ENCODE measurements around the gene PNPLA7. TPM values are rescaled to one million over a fixed set of nuclear protein-coding genes. Genes with fewer than 3 reads are reported as not detected.
A peak's percentile ranks its signal among the peaks of the same experiment; 100 is the strongest.

PNPLA7 gene
- total and polyA plus RNA-seq, 9 donors: 2.2 to 29.3 (median 13.0) TPM

DNA sequence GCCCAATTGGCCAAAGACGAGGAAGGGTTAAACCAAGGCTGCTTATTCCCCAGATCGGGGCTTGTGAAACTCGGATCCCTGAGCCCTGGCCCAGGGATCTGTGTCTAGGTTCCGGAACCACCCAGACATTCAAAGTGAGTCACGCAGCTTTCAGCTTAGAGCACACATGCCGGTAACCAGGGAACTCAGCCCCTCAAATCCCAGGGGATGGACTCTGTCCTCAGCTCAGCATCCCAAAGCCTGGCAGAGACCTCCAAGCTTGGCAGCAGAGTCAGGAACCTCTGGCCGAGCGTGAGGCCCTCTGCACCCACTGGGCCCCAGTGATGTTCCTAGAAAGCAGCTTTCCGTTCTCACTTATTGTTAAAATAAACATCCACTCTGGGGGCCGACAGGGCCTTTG is 5.1 kb downstream of the PNPLA7 start:
- no peak overlapping the region for H3K27ac ChIP-seq
- H3K9me3 ChIP-seq: no peaks in the 10 kb centered on the region
- peaks cover 11% of the 10 kb centered on the region for H3K4me1 ChIP-seq (ENCODE audit: insufficient read depth)
- 80 to 81% (median 80%) methylated on average over 10 of the region's 10 CpGs for WGBS, 3 donors
- intact Hi-C loops (cut with DNase I): no loop called here
- DNase-seq: no peak
- TF ChIP-seq POLR2A (IDR thresholded peaks at IDR 0.05): no peak
- no peak for TF ChIP-seq EP300 (IDR thresholded peaks at IDR 0.05)
- TF ChIP-seq, protein P1, sequence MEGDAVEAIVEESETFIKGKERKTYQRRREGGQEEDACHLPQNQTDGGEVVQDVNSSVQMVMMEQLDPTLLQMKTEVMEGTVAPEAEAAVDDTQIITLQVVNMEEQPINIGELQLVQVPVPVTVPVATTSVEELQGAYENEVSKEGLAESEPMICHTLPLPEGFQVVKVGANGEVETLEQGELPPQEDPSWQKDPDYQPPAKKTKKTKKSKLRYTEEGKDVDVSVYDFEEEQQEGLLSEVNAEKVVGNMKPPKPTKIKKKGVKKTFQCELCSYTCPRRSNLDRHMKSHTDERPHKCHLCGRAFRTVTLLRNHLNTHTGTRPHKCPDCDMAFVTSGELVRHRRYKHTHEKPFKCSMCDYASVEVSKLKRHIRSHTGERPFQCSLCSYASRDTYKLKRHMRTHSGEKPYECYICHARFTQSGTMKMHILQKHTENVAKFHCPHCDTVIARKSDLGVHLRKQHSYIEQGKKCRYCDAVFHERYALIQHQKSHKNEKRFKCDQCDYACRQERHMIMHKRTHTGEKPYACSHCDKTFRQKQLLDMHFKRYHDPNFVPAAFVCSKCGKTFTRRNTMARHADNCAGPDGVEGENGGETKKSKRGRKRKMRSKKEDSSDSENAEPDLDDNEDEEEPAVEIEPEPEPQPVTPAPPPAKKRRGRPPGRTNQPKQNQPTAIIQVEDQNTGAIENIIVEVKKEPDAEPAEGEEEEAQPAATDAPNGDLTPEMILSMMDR (IDR thresholded peaks at IDR 0.05): no peak
- no peak overlapping the region for H3K4me3 ChIP-seq
- no peaks in the 10 kb centered on the region for H3K36me3 ChIP-seq
- H3K27me3 ChIP-seq: no peaks in the 10 kb centered on the region

GRCh38 chr9:137544176-137544760 is 5.9 kb downstream of the PNPLA7 start:
- H3K27ac ChIP-seq: no peak overlapping the region
- DNase-seq: no peak
- WGBS, 3 donors: 81 to 85% (median 82%) methylated on average over 12 of the region's 12 CpGs
- TF ChIP-seq EP300 (IDR thresholded peaks at IDR 0.05) (no peak), POLR2A (IDR thresholded peaks at IDR 0.05) (no peak)
- TF ChIP-seq, protein P1 (IDR thresholded peaks at IDR 0.05): no peak
- H3K4me1 ChIP-seq (ENCODE audit: insufficient read depth): peaks cover 6% of the 10 kb centered on the region
- H3K4me3 ChIP-seq: no peak overlapping the region
- H3K36me3 ChIP-seq: no peaks in the 10 kb centered on the region
- intact Hi-C loops (cut with DNase I): no loop called here
- no peaks in the 10 kb centered on the region for H3K27me3 ChIP-seq
- no peaks in the 10 kb centered on the region for H3K9me3 ChIP-seq

DNA sequence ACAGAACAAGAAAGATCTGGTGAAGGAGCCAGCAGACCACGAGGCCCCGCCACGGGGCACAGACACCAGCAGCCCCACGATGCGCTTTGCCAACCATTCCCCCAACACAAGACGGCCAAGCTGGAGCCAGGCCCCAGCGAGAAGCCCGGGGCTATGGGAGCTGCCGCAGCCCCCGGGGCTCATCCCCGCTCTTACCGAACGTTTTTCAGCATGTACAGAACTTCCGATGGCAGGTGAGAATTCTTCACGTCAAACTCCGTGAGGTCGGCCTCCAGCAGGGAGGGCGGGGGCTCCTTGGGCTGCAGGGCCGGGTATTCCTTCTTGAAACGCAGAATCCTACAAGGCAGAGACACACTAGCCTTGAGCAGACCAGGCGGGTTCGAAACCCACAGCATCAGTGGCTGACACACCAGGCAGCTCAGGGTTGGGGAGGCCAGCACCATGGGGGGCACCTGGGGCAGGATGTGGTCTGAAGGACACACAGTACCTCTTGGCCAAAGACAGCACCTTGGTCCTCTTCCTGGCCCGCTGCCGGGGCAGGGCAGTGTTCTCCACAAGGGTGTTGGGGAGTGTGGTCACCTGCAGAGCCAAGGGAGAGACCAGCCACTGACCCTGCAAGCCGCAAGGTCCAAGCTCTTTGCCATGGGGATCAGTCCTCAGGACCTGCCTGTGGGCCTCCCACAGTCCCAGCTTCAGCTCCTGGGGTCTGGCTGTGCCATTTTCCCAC is 6.8 kb downstream of the PNPLA7 start:
- 90 to 91% (median 90%) methylated on average over 25 of the region's 25 CpGs for WGBS, 3 donors
- intact Hi-C loops (cut with DNase I): no loop called here
- no peaks in the 10 kb centered on the region for H3K9me3 ChIP-seq
- H3K27ac ChIP-seq: no peak overlapping the region
- H3K27me3 ChIP-seq: no peaks in the 10 kb centered on the region
- peaks cover 4% of the 10 kb centered on the region for H3K4me1 ChIP-seq (ENCODE audit: insufficient read depth)
- no peaks in the 10 kb centered on the region for H3K36me3 ChIP-seq
- no peak overlapping the region for H3K4me3 ChIP-seq
- TF ChIP-seq EP300 (IDR thresholded peaks at IDR 0.05) (no peak), POLR2A (IDR thresholded peaks at IDR 0.05) (no peak)
- TF ChIP-seq, protein P1 (IDR thresholded peaks at IDR 0.05): no peak
- DNase-seq: peak in 1 of 5 donors; percentile 31

DNA sequence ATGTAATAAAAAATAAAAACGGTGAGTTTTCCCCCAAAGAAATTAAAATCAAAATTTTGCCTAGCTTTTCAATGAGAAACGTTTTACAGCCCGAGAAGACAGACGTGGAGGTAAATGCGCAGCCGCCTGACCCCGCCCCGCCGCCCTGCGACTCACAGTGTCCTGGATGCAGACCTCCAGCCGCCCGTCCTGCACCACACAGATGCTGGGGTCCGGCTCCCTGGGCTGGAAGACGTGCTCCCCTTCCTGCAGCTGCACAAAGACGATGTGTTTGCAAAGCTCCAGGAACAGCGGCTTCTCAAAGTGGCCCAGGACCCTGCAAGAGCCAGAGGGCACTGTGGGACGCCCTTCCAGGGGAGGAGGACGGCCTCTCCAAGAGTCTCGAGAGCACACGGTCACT is 7.7 kb downstream of the PNPLA7 start:
- 89 to 91% (median 90%) methylated on average over 20 of the region's 20 CpGs for WGBS, 3 donors
- DNase-seq: peak in 1 of 5 donors; percentile 17
- Histone ChIP-seq H3K36me3 (no peaks in the 10 kb centered on the region), H3K4me3 (no peak overlapping the region), H3K27ac (no peak overlapping the region), H3K9me3 (no peaks in the 10 kb centered on the region), H3K27me3 (no peaks in the 10 kb centered on the region), H3K4me1 (ENCODE audit: insufficient read depth) (peaks cover under 1% of the 10 kb centered on the region)
- TF ChIP-seq EP300 (IDR thresholded peaks at IDR 0.05): no peak
- no peak for TF ChIP-seq POLR2A (IDR thresholded peaks at IDR 0.05)
- TF ChIP-seq, protein P1 (IDR thresholded peaks at IDR 0.05): no peak
- intact Hi-C loops (cut with DNase I): no loop called here
